Measurements from ENCODE around the gene NUPR1.
"Not testable (repeated sequence)": the region's sequence is repeated elsewhere in the genome, so short reads cannot be mapped to it uniquely, and the experiment has no call there.

The NUPR1 gene, protein sequence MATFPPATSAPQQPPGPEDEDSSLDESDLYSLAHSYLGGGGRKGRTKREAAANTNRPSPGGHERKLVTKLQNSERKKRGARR

DNA sequence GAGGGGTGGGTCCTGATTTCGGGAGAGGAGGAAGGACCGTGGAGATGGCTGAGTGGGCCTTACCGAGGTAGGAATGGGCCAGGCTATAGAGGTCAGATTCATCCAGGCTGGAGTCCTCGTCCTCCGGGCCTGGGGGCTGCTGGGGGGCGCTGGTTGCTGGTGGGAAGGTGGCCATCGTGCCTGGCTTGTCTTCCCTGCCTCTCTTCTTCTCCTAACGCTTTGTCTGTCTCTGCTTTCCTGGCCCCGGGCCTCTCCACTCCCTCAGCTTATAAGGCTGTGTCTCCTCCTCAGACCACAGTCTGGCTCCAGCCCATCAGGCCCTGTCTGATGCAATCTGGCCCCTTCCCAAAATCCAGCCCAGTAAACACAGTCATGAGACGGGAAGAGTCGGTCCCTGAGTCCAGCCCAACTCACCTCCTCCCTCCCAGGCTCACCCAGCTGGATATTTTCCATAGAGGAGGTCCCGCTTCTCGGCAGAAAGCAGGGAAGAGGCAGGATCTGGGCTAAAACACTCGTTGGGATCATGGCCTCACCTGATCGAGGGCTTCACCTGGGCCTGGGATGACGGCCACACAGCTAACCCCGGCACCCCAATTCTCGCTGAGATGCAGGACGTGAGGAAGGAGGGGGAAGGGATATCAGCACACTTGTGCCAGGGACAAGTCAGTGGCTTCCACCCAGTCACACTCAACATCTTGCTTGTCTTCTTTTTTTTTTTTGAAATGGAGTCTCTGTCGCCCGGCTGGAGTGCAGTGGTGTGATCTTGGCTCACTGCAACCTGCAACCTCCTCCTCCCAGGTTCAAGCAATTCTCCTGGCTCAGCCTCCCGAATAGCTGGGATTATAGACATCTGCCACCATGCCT lies at the start of gene NUPR1:
Gene NUPR1, minus strand, starts transcription at position 242 of the 864 bp plus-strand sequence. Its CDS starts 67 bp downstream, at position 175.
- DNase-seq = no peak

DNA sequence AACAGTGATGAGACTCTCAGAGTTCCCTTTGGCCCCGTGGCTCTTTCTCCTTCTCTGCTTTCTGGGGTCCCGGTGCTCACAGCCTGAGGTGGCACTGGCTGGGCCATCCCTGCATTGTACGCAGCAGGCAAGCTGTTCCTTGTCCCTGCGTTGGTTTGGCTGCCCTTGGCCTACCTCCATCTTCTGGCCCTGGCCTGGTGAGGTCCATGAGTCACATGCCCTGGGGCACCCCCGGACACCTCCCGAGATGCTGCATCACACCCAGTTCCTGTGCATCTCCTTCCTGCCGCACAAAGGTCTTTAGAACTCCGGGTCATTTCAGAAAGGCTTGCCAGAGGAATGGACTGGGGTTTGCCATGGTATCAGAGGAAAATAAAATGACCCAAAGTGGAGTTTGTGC lies 48.6 kb upstream of the NUPR1 start:
- DNase-seq = no peak

DNA sequence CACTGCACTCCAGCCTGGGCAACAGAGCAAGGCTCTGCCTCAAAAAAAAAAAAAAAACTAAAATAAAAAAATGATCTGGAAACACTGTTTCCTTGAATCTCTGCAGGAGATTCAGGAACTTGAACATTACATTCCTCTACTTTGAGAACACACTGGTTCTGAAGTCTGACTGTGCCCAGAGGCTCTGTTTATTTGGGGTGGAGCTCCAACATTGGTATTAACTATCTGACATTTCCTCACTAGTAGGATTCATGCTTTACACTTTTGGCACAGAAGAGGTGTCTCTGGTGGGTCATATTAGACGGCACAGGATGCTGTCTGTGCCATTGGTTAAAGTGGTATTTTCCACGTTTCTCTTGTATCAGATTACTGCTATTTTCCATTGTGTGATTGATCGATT lies 47.7 kb upstream of the NUPR1 start:
- no peak for DNase-seq

DNA sequence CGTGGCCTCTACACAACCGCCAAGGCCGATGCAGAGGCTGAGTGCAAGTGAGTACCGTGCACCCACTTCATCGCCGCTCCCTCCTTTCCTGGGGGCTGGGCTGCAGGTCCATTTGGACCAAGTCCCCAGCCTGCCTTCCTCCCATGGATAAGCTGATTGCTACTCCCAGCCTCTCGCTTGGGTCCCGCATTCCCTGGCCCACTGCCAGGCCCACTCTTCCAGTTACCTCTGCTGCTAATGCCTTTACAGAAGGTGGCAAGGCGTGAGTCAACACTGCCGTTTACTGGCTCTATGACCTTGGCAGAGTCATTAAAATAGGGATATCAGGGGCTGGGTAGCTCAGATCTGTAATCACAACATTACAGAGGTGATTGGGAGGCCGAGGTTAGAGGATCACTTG lies 46.9 kb upstream of the NUPR1 start:
- no peak for DNase-seq

DNA sequence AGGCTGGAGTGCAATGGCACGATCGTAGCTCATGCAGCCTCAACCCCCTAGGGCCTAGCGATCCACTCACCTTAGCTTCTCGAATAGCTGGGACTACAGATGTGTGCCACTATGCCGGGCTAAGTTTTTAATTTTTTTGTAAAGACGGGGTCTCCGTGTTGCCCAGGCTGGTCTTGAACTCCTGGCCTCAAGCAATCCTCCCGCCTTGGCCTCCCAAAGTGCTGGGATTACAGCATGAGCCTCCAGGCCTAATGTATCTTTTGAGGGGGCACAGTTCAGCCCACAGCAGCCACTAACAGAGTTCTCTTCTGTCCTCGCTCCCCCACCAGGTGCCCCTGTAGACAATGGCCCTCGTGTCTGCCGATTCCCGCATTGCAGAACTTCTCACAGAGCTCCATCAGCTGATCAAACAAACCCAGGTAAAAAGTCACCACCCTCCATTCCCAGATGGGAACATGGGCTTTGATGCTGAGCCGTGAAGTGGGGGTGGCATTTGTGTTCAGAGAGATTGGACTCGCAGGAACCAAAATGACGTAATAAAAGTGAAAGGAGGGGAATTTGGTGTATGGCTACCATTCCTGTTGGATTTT lies 42.0 kb upstream of the NUPR1 start:
- no peak for DNase-seq

DNA sequence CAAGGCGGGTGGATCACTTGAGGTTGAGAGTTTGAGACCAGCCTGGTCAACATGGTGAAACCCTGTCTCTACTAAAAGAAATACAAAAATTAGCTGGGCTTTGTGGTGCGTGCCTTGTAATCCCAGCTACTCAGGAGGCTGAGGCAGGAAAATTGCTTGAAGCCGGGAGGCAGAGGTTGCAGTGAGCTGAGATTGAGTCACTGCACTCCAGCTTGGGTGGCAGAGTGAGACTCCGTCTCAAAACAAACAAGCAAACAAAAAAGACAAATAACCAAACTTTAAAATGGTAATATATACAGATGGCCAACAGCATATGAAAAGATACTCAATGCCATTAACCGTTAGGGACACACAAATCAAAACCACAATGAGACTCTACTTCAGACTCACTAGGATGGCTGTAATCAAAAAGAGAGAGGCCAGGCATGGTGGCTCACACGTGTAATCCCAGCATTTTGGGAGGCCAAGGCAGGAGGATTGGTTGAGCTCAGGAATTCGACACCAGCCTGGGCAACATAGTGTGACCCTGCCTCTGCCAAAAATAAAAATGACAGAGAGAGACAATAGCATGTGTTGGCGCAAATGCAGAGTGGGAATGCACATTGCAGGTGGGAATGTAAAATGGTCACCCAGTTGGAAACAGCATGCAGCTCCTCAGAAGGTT lies 36.8 kb upstream of the NUPR1 start:
- no peak for DNase-seq

DNA sequence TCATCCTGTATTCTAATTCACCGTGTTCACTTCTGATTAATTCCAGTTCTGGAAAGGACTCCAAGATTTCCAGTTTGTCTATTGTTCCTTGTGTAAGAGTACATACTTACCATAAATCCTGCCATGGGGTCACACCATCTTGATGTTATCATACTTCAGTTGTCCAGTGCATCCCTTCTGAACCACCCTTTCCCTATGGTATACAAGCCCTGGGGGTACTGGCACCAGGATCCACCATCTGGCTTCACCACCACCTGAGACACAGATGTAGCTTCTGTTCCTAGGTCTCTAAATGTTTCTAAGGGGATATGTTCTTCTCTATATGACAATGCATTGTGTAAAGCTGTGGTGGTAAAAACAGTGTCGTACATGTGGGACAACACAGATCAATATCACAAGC lies 36.2 kb upstream of the NUPR1 start:
- DNase-seq = no peak

DNA sequence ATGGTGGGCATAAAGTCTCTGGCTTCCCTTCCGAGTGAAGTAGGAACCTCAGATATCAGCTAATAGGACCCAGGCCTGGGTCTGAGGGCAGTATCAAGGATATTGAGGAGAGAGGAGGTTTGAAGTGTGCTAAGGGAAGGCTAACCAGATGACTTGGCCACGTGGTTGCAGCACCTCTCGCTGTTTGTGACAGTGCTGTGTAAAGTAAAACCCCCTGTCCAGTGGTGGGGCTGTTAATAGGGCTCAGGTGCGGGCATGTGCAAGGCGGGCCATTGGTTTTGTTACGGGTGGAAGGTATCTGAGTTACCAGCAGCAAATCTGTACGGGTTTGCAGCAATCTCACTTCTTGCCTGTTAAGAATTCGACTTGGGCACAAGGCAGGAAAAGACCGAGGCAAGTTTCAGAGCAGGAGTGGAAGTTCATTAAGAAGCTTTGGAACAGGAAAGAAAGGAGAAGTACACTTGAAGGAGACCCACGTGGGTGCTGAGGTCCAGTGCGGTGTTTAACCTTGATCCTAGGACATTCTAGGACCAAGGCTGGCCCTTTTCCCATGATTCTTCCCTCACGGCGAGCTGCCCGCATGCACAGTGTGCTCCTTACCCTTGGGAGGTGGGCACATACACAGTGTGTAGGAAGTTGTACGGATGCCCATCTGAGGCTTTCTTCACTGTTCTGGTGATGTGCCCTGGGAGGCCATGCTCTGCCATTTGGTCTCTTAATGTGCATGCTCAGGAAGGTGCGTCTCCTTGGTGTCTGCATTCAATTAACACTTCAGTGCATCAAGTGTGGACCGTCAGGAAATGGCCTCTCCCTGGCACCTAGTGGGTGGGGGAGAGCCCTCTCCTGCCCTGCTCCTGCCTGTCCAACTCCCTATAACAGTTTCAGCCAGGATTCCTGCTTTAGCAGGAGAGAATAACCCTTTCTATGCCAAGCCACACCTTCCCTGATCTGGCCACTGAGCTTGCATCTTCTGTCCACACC lies 35.3 kb upstream of the NUPR1 start:
- no peak for DNase-seq

DNA sequence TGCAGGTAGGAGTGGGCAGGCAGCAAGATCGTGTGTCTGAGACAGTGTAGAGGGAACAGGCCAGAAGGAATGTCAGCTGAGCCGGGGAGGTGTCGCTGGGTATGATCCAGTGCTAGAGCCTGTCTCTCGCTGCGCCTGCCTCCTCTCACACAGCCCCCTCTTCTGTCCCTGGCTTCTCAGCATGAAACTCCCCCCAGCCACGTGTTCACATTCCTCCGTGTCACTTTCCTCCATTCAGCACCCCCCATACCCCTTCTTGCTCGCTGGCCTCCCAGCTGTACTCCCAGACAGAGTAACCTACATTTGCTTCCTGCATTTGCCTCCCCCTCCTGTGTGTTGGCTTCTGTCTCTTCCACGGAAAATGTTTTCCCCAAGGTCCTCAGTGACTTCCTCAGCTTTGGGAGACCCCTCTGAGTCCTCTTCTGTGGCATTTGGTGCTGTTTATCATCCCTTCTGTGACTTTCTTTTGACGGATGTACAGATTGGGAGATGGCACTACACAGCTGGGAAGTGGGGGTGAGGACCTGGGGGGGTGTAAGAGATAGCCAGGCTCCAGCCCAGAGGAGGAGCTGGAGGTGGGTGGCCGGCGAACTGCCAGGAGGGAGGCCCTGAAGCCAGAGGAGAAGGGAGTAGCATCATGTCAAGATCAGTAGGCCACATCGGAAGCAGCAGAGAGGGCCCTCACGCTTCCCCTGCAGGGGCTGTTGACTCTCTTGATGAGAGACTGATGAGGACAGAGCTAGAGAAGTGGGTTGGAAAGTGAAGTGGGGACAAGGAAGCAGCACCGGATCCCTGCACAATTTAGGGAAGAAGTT lies 34.1 kb upstream of the NUPR1 start:
- DNase-seq = no peak

DNA sequence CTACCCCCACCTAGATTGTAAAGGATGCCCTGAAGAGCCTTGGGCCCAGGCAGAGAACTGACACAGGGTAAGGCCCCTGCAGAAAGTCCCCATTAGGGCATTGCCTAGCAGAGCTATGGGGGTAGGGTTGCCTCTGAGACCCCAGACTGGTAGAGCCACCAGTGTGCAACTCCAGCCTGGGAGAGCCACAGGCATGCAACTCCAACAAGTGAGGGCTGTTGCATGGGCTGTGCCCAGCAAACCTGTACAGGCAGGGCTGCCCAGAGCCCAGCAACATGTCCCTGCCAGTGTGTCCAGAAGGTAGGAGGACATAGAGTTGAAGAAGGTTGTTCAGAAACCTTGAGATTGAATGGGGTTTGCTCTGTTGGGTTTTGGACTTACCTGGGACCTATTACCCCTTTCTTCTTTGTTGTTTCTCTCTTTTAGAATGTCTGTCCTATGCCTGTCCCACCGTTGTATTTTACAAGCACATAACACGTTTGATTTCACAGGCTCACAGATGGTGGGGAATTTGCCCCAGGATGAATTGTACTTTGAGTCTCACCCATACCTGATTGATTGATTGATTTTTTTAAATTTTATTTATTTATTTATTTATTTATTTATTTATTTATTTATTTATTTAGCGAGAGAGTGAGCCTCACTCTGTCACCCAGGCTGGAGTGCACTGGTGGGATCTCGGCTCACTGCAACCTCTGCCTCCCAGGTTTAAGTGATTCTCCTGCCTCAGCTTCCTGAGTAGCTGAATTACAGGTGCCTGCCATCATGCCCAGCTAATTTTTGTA lies 31.4 kb upstream of the NUPR1 start:
- no peak for DNase-seq

DNA sequence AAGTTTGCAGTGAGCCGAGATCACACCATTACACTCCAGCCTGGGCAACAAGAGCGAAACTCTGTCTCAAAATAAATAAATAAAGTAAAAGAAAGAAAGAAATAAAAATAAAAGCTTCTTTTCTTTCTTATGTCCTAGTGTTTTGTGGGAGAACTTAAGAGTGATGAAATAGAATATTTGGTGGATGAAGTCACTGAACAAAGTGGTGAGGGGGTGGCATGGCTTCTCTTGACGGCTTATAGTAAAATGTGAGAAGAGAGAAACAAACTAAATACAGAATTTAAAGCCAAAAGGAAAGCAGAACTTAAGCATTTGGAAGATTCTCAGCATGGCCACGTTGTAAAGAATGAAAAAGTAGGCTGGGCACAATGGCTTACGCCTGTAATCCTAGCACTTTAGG lies 30.2 kb upstream of the NUPR1 start:
- no peak for DNase-seq

DNA sequence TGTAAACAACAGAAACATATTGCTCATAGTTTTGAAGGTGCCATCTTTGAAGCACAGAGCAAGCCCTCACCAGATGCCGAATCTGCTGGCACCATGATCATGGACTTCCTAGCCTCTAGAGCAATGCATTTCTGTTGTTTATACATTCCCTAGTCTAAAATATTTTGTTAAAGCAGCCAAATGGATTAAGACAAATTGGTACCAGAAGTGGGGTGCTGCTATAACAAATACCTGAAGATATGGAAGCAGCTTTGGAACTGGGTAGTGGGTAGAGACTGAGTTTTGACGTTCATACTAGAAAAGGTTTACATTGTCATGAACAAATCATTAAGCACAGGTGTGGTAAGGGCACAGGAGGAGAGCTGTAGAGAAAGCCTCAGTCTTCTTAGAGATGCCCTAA lies 28.5 kb upstream of the NUPR1 start:
- no peak for DNase-seq

DNA sequence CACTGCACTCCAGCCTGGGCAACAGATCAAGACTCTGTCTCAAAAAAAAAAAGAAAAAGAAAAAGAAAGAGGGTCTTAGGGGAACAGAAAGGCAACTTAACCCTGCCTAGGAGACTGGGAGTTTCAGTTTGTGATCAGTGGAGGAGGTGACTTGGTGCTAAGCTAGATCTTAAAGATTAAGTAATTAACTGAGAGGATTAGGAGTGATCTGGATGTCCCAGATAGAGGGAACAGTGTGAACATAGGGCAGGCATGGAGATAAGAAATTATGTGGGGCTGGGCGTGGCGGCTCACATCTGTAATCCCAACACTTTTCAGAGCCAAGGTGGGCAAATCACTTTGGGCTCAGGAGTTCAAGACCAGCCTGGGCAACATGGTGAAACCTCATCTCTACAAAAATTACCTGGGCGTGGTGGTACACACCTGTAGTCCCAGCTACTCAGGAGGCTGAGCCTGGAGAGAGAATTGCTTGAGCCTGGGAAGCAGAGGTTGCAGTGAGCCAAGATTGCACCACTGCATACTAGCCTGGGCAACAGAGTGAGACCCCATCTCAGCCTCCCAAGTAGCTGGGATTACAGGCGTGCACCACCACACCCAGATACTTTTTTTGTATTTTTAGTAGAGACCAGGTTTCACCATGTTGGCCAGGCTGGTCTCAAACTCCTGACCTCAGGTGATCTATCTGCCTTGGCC lies 27.6 kb upstream of the NUPR1 start:
- not testable (repeated sequence) for DNase-seq

DNA sequence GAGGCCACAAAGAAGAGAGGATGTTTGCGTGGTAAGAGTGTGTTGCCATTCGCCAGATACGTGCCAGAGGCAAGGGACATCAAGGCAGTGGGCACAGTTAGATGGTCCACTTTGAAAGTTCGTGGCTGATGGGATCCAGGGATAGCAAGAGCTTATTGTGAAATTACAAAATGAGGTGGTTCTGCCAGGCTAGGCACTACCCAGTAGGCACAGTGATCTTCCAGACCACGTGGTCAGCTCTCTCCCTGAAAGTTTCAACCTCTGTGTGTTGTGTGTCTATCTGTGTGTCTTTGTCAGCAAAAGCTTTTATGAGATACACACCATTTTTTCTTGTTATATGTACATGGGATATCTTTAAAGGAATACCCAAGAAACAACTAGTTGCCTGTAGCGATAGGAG lies 24.4 kb upstream of the NUPR1 start:
- no peak for DNase-seq

DNA sequence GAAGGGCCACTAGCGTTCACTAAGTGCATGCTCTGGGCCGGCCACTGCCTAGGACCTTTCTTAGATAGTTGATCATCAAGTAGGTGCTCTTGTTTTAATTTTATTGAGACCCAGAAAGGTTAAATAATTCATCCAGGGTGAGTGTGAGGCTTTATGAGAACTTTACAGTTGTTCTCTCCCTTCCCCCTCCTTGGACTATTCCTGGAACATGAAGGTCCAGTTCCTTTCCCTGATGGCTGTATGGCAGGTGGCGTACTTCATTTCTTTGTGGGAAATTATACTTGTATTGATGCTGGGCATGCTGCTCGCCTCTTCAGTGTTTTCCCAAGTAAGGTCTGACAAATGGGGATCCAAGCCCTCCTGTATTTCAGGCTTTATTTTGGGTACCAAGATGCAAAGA lies 23.4 kb upstream of the NUPR1 start:
- no peak for DNase-seq

DNA sequence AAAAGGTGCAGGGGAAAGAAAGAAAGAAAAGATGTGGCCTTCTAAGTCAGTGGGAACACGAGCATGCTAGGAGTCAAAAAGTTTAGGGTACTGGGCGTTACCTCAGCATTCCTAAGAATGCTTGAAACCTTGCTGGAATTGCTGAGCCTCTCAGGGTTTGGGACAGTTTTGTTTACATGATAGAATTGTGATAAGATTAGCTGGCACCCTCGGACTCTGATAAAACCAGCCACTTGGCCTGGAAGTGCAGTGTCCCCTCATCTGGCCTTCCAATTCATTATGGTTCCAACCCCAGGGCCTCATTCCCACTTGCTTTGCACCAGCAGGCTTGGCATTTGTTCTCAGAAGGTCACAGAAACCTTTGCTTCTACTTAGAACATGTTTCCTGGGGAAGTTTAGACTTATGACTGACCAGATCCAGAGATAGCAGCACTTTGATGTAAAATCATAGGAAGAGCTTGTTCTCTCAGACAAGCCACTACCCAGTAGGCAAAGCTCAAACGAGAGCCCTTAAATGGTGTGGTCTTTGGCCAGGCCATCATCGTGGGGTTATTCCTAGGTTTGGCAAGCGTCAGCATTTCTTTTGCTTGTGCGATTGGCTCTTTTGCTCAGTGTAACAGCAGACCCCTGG lies 22.9 kb upstream of the NUPR1 start:
- no peak for DNase-seq

DNA sequence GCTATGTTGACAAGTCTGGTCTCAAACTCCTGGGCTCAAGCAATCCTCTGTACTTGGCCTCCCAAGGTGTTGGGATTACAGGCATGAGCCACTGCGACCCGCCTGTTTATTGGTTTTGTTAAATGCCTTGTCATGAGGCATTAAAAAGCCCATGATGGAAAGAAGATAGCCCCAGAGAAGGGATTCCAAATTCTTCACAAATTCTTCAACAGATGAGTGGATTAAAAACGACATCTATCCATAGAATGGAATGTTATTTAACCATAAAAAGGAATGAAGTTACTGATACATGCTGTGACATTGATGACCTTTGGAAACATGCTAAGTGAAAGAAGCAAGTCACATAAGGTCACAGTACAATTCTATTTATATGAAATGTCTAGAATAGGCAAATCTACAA lies 19.7 kb upstream of the NUPR1 start:
- DNase-seq = no peak

DNA sequence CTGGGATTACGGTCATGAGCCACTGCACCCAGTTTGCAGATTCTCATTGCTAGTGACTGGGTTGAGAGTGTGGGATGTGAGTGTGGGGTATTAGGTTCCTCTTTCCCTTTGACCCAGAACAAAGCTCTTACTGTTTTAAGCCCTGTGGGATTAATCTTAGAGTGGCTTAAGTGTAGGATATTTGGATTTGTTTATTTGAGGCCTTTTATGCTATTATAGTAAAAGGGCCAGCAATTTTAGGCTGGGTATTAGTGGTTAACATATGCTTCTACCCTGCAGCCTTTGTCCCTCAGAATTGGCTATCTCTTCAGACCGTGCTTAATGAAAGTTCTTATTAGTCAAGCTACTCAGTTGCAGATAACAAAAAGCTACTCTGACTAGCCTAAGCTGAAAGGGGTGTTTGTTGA lies 18.1 kb upstream of the NUPR1 start:
- DNase-seq = no peak

DNA sequence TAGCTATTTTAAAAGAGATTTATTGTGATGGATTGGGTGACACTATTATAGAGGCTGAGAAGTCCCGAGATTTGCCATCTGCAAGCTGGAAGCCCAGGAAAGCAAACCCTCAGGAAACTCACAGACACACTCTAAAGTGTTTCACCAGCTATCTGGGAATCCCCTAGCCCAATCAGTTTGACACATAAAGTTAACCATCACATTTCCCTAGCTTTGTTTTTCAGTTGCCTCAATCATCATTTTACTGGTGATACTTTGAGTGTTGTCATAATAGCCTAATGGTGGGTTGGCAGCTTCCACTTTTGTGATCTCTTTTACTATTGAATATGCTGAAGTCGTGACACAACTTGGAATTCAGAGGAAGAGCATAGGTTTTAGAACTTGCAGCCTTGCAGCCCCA lies 16.8 kb upstream of the NUPR1 start:
- DNase-seq = peak; percentile 55

Measured in activated CD4-positive, alpha-beta T cell treated with anti-CD3 and anti-CD28 coated beads, Interleukin-10, Interleukin-2, amounts not matched to agents 100 ng/mL and 50 ng/mL, durations not matched to agents 16 hours and 8 hours (primary cell).